GM23338 (cell line): ENCODE results near the gene BMP8B. TPM values are rescaled to one million over a fixed set of nuclear protein-coding genes. Genes with fewer than 3 reads are reported as not detected.

Experiments
- ATAC-seq: fragments of 200-7000 bp; cut with Tn5 transposase; 3 replicates; pipeline ENCODE4 v1.9.1; 2020
- DNase-seq: peaks from one replicate; pipeline ENCODE4 v3.0.0-alpha.2; 2015; ENCODE audit warnings: low spot score
- H2AFZ ChIP-seq: fragments of 200-600 bp; sonication (generic); 2 replicates; pipeline ENCODE4 v1.8.0; 2016; ENCODE audit warnings: antibody characterized with exemption, mild to moderate bottlenecking, moderate library complexity
- H3F3A ChIP-seq: fragments of 200-600 bp; sonication (generic); replicated peaks from 2 replicates; pipeline ENCODE4 v1.8.0; 2017; ENCODE audit warnings: antibody characterized with exemption, mixed run types, low read depth
- H3K27ac ChIP-seq: fragments of 200-600 bp; sonication (generic); 2 replicates; pipeline ENCODE4 v1.6.1; 2016; ENCODE audit warnings: low read depth
- H3K27me3 ChIP-seq: fragments of 200-600 bp; sonication (generic); 2 replicates; pipeline ENCODE4 v1.8.0; 2016; ENCODE audit warnings: mild to moderate bottlenecking, mixed run types, moderate library complexity; ENCODE audit not compliant: insufficient read depth
- H3K36me3 ChIP-seq: fragments of 200-600 bp; sonication (generic); 2 replicates; pipeline ENCODE4 v1.8.0; 2016; ENCODE audit warnings: mild to moderate bottlenecking; ENCODE audit not compliant: insufficient read depth
- H3K4me1 ChIP-seq: fragments of 200-600 bp; sonication (generic); 2 replicates; pipeline ENCODE4 v1.8.0; 2016; ENCODE audit warnings: mild to moderate bottlenecking, moderate library complexity; ENCODE audit not compliant: insufficient read depth
- H3K4me2 ChIP-seq: fragments of 200-600 bp; sonication (generic); 2 replicates; pipeline ENCODE4 v1.7.1; 2017; ENCODE audit warnings: mixed run types
- H3K4me3 ChIP-seq: fragments of 200-600 bp; sonication (generic); 2 replicates; pipeline ENCODE4 v1.6.1; 2016; ENCODE audit warnings: mixed run types
- H3K79me2 ChIP-seq: fragments of 200-600 bp; sonication (generic); replicated peaks from 2 replicates; pipeline ENCODE4 v1.8.0; 2017; ENCODE audit warnings: mild to moderate bottlenecking; ENCODE audit not compliant: insufficient read depth
- H3K9me2 ChIP-seq: fragments of 200-600 bp; sonication (generic); 2 replicates; pipeline ENCODE4 v1.8.0; 2017; ENCODE audit not compliant: insufficient read depth
- H4K20me1 ChIP-seq: fragments of 200-600 bp; sonication (generic); replicated peaks from 2 replicates; pipeline ENCODE4 v1.8.0; 2017; ENCODE audit warnings: mild to moderate bottlenecking; ENCODE audit not compliant: insufficient read depth
- H3K27ac Mint-ChIP-seq: 2 replicates; pipeline ENCODE4 v1.8.0; 2020; ENCODE audit warnings: inconsistent platforms, mild to moderate bottlenecking, moderate library complexity, mixed read lengths
- H3K27me3 Mint-ChIP-seq: 3 replicates; pipeline ENCODE4 v1.8.0; 2022; ENCODE audit warnings: low read depth, mild to moderate bottlenecking, moderate library complexity, mixed read lengths, inconsistent platforms; ENCODE audit not compliant: insufficient read depth, poor library complexity
- H3K36me3 Mint-ChIP-seq: 3 replicates; pipeline ENCODE4 v1.8.0; 2021; ENCODE audit warnings: low read depth, mild to moderate bottlenecking, inconsistent platforms, moderate library complexity, mixed read lengths
- H3K4me1 Mint-ChIP-seq: 3 replicates; pipeline ENCODE4 v1.8.0; 2020; ENCODE audit warnings: mild to moderate bottlenecking, inconsistent platforms, mixed read lengths
- H3K4me3 Mint-ChIP-seq: 3 replicates; pipeline ENCODE4 v1.8.0; 2021; ENCODE audit warnings: moderate library complexity, mild to moderate bottlenecking, inconsistent platforms, mixed read lengths
- H3K9me3 Mint-ChIP-seq: 3 replicates; pipeline ENCODE4 v1.8.0; 2020; ENCODE audit warnings: moderate library complexity, mild to moderate bottlenecking, inconsistent platforms, mixed read lengths
- EZH2 ChIP-seq: fragments of 200-600 bp; sonication (generic); IDR thresholded peaks from one replicate; pipeline ENCODE4 v1.8.0; 2017; ENCODE audit warnings: antibody characterized with exemption, mild to moderate bottlenecking, low read depth; ENCODE audit not compliant: unreplicated experiment
- EZH2phosphoT487 ChIP-seq: fragments of 200-600 bp; sonication (generic); IDR thresholded peaks from one replicate; pipeline ENCODE4 v1.8.1; 2018; ENCODE audit warnings: antibody characterized with exemption; ENCODE audit not compliant: unreplicated experiment
- POLR2AphosphoS5 ChIP-seq: IDR thresholded peaks from 2 replicates; pipeline ENCODE4 v1.6.1; 2016; ENCODE audit warnings: antibody characterized with exemption, low read depth
- ZNF114 ChIP-seq: fragments of 250-450 bp; sonication (Bioruptor Pico); IDR thresholded peaks from 2 replicates; pipeline ENCODE4 v1.5.0; 2020; ENCODE audit warnings: mild to moderate bottlenecking, moderate library complexity
- ZNF331 ChIP-seq: fragments of 250-450 bp; sonication (Bioruptor Pico); IDR thresholded peaks from 2 replicates; pipeline ENCODE4 v1.5.0; 2020; ENCODE audit warnings: low read depth, mild to moderate bottlenecking, moderate library complexity
- polyA plus RNA-seq: library from polyadenylated mRNA; unstranded; fragments of >200 nt; fragmentation: Nextera tagmentation; extraction: Ambion mirVana; gene quantifications from 2 replicates; pipeline ENCODE4 v1.2.1, GENCODE V29; 2016
- small RNA-seq: library from RNA; depleted of rRNA; stranded (forward); fragments of <200 nt; gene quantifications from one replicate; pipeline ENCODE3, GENCODE V24; 2014; ENCODE audit warnings: low replicate concordance
- total RNA-seq: library from RNA; depleted of rRNA; stranded (reverse); fragments of >200 nt; shearing (Covaris generic); gene quantifications from 2 replicates; pipeline ENCODE4 v1.2.3, GENCODE V29; 2014; rRNA removed
- TF ChIP-seq, protein P1 (sequence below), 2 experiments: fragments of 200-600 bp in 1 of 2; sonication (generic) in 1 of 2; conservative IDR thresholded peaks; 2 replicates each; pipeline versions ENCODE4 v1.5.1 to v1.6.1; 2016 to 2017; ENCODE audit warnings: antibody characterized with exemption in 2 of 2, low read depth in 2 of 2, mild to moderate bottlenecking in 2 of 2, moderate library complexity in 1 of 2
- TF ChIP-seq, protein P2 (sequence below): IDR thresholded peaks from 2 replicates; pipeline ENCODE4 v1.6.1; 2016; ENCODE audit warnings: antibody characterized with exemption

Gene BMP8B
- total and polyA plus RNA-seq, 2 experiments from 2014 or later = 0.16 to 0.90 TPM

DNA sequence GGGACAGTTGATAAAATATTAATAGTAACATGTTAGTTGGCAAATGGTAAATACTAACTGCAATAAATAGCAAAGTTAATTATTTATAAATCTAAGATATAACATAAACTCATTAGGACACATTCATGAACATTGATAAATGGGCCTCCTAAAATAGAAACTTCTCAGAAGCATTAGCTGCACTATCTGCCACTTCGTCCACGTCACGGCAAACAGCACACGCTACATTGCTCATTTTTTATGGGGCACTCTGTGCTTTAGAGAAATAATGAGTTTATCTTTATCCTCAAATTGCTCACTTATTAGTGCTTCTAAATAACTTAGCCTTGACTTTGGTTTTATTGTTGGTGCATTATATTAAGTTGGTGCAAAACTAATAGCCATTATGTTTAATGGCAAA lies 81.2 kb downstream of the BMP8B start:
- H3K27me3 ChIP-seq = peaks cover 100% of the 10 kb centered on the region
- peaks cover 95% of the 10 kb centered on the region for H3K27me3 Mint-ChIP-seq

More for the DNA sequence above, 81.2 kb downstream of the BMP8B start:
- Histone ChIP-seq H3K36me3 (no peaks in the 10 kb centered on the region), H3K4me2 (no peak overlapping the region), H3K79me2 (no peaks in the 10 kb centered on the region), H3K27ac (no peak overlapping the region), H3K4me1 (peaks cover 7% of the 10 kb centered on the region; the same call in 1 of the 2 replicates), H3K4me3 (no peak overlapping the region), H2AFZ (no peak overlapping the region), H3K9me2 (no peaks in the 10 kb centered on the region), H3F3A (peaks cover 6% of the 10 kb centered on the region; the same call in 1 of the 2 replicates), H4K20me1 (peaks cover 32% of the 10 kb centered on the region)
- Mint-ChIP-seq H3K36me3 (no peaks in the 10 kb centered on the region), H3K27ac (no peak overlapping the region), H3K4me1 (peaks cover 15% of the 10 kb centered on the region), H3K9me3 (no peaks in the 10 kb centered on the region), H3K4me3 (no peak overlapping the region)
- ATAC-seq (no peak), DNase-seq (no peak)
- TF ChIP-seq, protein P1, sequence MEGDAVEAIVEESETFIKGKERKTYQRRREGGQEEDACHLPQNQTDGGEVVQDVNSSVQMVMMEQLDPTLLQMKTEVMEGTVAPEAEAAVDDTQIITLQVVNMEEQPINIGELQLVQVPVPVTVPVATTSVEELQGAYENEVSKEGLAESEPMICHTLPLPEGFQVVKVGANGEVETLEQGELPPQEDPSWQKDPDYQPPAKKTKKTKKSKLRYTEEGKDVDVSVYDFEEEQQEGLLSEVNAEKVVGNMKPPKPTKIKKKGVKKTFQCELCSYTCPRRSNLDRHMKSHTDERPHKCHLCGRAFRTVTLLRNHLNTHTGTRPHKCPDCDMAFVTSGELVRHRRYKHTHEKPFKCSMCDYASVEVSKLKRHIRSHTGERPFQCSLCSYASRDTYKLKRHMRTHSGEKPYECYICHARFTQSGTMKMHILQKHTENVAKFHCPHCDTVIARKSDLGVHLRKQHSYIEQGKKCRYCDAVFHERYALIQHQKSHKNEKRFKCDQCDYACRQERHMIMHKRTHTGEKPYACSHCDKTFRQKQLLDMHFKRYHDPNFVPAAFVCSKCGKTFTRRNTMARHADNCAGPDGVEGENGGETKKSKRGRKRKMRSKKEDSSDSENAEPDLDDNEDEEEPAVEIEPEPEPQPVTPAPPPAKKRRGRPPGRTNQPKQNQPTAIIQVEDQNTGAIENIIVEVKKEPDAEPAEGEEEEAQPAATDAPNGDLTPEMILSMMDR (conservative IDR thresholded peaks at IDR 0.05; ENCODE audit: low read depth in 2 of 2) = no peak
- TF ChIP-seq ZNF114 (CRISPR knock-in tag) (no peak), EZH2phosphoT487 (no peak), POLR2AphosphoS5 (no peak), ZNF331 (CRISPR knock-in tag) (no peak), EZH2 (no peak)
- TF ChIP-seq, protein P2, sequence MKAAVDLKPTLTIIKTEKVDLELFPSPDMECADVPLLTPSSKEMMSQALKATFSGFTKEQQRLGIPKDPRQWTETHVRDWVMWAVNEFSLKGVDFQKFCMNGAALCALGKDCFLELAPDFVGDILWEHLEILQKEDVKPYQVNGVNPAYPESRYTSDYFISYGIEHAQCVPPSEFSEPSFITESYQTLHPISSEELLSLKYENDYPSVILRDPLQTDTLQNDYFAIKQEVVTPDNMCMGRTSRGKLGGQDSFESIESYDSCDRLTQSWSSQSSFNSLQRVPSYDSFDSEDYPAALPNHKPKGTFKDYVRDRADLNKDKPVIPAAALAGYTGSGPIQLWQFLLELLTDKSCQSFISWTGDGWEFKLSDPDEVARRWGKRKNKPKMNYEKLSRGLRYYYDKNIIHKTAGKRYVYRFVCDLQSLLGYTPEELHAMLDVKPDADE = no peak

Small RNAs within 50 kb of the gene (small RNA-seq; reads per million reads assigned to genes)
- not detected for gene AL033527.1
- gene RNU7-121P = not detected

Other genes with a start within 250 kb of the BMP8B start
- 193 and 199 TPM in 2 replicates for gene PABPC4, start 212.1 kb downstream of the BMP8B start, total RNA-seq
- gene PABPC4, start 212.1 kb downstream of the BMP8B start, polyA plus RNA-seq = 280 and 328 TPM in 2 replicates
- gene HEYL, start 149.2 kb downstream of the BMP8B start, total RNA-seq = 4.1 and 4.5 TPM in 2 replicates
- 1.6 and 1.8 TPM in 2 replicates for gene HEYL, start 149.2 kb downstream of the BMP8B start, polyA plus RNA-seq
- not detected in 2 replicates for gene NT5C1A, start 116.8 kb downstream of the BMP8B start, total RNA-seq
- gene NT5C1A, start 116.8 kb downstream of the BMP8B start, polyA plus RNA-seq = not detected in 2 replicates
- 1.1 and 1.2 TPM in 2 replicates for gene HPCAL4, start 97.4 kb downstream of the BMP8B start, total RNA-seq
- 0.08 and 0.12 TPM in 2 replicates for gene HPCAL4, start 97.4 kb downstream of the BMP8B start, polyA plus RNA-seq
- gene PPIE, start 50.0 kb downstream of the BMP8B start, total RNA-seq = 24.3 and 27.8 TPM in 2 replicates
- 50.3 and 51.9 TPM in 2 replicates for gene PPIE, start 50.0 kb downstream of the BMP8B start, polyA plus RNA-seq
- gene OXCT2, start 17.5 kb downstream of the BMP8B start, total RNA-seq = 2.8 and 4.0 TPM in 2 replicates
- gene OXCT2, start 17.5 kb downstream of the BMP8B start, polyA plus RNA-seq = 1.1 and 1.4 TPM in 2 replicates
- gene TRIT1, start 94.6 kb upstream of the BMP8B start, total RNA-seq = 31.0 and 31.8 TPM in 2 replicates
- 19.4 and 24.3 TPM in 2 replicates for gene TRIT1, start 94.6 kb upstream of the BMP8B start, polyA plus RNA-seq
- 38.8 and 41.1 TPM in 2 replicates for gene MYCL, start 113.1 kb upstream of the BMP8B start, total RNA-seq
- 8.2 and 9.1 TPM in 2 replicates for gene MYCL, start 113.1 kb upstream of the BMP8B start, polyA plus RNA-seq
- 22.1 and 23.9 TPM in 2 replicates for gene MFSD2A, start 166.3 kb upstream of the BMP8B start, total RNA-seq
- 16.1 and 17.9 TPM in 2 replicates for gene MFSD2A, start 166.3 kb upstream of the BMP8B start, polyA plus RNA-seq